ELF-1 (cell line): ENCODE results near the gene LRRC61.
"Not testable (repeated sequence)": the region's sequence is repeated elsewhere in the genome, so short reads cannot be mapped to it uniquely, and the experiment has no call there.

Source experiments
- DNase-seq: peaks from one replicate; pipeline ENCODE4 v3.0.0-alpha.2; 2016; ENCODE audit warnings: low read depth, low spot score

Gene LRRC61, protein sequence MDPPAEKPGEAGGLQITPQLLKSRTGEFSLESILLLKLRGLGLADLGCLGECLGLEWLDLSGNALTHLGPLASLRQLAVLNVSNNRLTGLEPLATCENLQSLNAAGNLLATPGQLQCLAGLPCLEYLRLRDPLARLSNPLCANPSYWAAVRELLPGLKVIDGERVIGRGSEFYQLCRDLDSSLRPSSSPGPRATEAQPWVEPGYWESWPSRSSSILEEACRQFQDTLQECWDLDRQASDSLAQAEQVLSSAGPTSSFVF

GRCh38 chr7:150322833-150323681, at the start of gene LRRC61, which contains the start of gene ACTR3C:
Gene LRRC61, plus strand, starts transcription at chr7:150323355. Its CDS starts 13,507 bp downstream, at chr7:150336862.
Gene ACTR3C, minus strand, starts transcription at chr7:150323545. Its CDS starts 28,249 bp downstream, at chr7:150295296.
- DNase-seq, result peak; percentile 96

GRCh38 chr7:150276132-150276695, 46.9 kb upstream of the LRRC61 start:
- DNase-seq, result peak; percentile 48

DNA sequence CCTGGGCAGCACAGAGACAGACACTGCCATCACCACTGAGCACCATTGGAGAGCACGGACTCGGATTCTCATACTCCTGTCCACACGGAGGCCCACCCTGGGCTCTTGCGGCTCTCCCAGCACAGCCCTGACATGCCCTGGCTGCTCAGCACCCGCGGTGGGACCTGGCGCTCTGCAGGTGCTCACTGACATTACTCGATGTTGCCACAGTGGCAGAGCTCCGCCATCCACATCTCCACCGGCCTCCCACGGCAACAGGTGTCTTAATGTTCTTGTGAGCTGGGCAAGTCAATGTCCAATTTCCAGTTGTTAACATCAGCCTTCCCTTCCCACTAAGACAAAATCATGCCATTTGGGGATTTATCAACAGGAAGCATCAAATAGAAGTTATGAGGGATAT, 44.8 kb upstream of the LRRC61 start:
- DNase-seq, result not testable (repeated sequence)

DNA sequence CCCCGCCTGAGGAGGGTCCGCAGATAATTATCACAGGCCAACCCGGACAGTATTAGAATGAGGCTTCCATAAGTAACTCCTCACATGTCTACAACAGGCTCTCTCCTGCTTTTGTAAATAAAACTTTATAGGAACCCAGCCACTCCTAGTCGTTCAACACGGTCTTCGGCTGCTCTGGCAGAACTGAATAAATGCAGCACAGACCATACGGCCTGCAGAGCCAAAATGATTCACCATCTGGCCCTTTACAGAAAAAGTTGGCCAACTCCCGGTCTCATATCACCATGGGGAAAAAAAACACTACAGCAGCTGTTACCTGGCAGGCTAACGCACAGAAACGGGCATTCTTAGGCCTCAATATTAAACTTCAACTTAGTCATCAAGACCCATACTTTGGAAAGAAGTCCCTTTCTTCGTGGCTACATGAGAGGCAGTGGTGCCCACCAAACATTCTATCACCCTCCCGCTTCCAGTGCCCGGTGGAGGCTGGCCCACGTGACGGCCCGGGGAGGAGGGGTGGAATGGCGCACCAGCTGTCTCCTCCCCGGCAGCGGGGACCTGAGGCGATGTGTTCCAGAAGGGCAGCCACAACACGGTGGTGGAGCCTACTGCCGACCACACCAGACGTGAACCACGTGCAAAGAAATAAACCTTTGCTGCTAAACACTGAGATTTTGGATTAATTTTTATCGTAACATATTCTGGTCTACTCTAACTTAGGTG, 41.3 kb upstream of the LRRC61 start:
- not testable (repeated sequence) for DNase-seq

DNA sequence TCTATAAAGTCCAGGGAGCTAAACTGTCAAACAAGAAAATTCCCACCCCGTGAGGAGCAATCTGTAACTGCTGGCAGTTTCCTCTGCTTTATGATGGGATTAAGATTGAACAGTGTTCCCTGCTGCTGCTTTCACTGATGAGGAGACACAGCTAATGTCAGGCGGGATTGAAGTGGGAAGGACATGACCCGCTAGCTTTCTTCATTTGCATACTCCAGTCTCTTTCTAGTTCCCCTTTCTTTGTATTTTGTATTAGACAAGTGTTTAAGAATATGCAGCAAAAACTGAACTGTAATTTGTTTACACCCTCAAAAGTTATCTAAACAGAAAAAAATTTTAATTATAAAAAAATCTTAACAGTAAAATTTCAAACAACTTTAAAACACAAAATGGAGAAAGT, 40.0 kb upstream of the LRRC61 start:
- DNase-seq, result not testable (repeated sequence)

GRCh38 chr7:150283608-150284007, 39.5 kb upstream of the LRRC61 start:
- not testable (repeated sequence) for DNase-seq

DNA sequence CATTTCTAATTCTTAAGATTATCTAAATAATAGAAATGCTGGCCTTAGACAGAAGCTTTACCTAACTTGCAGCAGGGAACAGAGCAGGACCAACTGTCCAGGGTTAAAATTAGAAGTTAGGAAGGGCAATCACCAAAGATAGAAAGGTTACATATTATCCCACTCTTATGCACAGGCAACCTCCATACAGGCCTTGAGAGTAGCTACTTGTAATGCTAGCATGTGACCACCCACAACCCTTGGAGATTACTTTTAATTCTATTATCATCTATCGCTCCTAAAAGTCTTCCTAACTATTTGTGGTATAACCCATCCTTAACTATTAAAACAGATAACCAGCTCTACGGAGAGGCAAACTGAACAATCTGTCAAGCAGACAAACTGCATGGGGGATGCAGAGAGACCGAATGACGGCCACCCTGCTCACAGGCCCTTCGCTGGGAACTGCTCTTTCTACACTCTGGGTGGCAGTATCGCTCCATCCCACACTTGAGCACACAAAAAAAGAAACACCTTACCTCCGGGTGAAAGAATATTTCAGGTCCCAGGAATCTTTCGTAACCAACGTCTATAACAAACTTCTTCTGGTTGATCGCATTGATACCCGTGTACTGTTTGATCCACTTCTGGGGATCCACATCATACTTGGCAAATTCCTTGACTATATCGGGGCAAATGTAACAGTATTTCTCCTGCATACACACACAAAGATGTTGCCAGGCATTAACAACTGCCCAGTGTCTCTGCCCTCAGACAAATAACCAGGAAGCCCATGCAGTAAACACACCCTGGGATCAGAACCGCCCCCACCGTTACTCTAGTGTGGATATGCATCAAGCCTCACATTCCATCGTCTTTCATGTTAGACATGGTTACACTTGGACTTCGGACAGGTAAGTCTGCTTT, 37.1 kb upstream of the LRRC61 start:
- DNase-seq, result peak; percentile 47

- peak; percentile 27 for DNase-seq
Measured at GRCh38 chr7:150287815-150288214, 35.3 kb upstream of the LRRC61 start.

- not testable (repeated sequence) for DNase-seq
Measured at GRCh38 chr7:150288816-150289215, 34.3 kb upstream of the LRRC61 start.

DNA sequence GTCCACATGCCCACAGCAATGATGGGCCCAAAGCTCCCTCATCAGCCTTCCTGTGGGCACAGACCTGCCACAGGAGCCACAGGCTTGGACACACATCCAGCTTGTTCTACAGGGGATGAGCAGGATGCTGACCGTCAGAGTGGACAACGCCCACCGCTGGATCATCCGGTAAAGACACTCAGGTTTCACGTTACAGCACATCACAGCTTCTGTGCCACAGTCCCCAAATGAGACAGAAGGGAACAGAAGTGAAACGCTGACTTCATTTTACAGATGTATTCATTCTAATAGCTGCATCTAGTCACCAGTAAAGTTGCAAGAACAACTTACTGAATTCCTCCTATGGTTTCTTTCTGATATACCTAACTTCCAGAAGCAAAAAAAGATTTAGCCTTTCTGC, 32.8 kb upstream of the LRRC61 start:
- DNase-seq, result not testable (repeated sequence)

GRCh38 chr7:150295027-150295426, 28.1 kb upstream of the LRRC61 start:
- DNase-seq, result not testable (repeated sequence)

DNA sequence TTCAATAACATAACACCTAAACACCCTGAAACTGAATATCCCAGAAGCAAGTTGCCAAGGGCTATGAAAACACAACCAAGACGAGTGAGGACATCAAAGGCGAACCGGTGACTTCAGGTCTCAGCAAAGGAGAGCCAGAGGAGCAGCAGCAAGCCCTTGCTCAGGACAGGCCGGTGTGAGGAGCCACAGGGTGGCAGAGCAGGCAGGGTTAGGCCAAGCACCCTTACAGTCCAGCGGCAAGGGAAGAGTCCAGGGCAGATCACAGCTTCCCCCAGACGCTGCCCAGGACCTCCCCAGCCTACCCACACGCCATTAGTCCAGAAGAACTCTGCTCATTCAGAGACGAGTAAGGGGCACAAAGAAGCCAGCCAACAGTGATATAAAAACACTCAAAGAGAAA, 27.5 kb upstream of the LRRC61 start:
- not testable (repeated sequence) for DNase-seq

DNA sequence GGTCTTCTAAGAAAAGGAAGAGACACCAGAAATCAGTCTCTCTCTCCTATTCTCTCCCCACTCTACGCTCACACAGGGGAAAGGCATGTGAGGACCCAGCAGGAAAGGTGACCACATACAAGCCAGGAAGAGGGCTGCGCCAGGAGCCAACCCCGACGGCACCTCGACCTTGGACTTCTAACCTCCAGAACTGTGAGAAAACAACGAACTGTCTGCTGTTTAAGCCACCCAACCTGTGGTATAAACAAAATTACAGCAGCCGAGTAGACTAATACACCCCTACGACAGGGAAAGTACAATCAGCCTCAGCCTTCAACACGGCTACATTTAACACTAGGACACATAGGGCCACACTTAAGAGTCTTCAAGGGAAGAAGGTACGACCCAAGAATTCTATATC, 26.4 kb upstream of the LRRC61 start:
- DNase-seq, result not testable (repeated sequence)

DNA sequence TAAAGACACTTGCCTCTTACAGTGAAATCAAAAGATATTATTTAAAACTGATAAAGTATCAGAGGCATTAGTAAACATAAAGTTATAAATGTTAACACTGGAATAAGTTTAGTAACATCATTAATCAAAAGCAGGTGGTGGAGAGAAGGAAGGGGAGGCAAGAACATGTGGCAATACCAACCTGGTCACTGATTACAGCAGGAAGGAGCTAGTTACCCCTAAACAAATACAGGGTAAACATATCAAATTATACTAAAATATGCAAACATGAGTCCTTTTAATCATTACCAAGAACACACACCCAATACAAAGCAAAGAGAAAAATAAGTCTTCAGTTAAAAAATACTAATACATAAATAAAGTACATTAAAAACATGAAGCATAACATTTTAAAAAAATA, 25.2 kb upstream of the LRRC61 start:
- DNase-seq, result not testable (repeated sequence)

- DNase-seq, result not testable (repeated sequence)
Measured at GRCh38 chr7:150302908-150303310, 20.2 kb upstream of the LRRC61 start.

GRCh38 chr7:150304499-150305258, 18.5 kb upstream of the LRRC61 start:
- DNase-seq, result not testable (repeated sequence)

DNA sequence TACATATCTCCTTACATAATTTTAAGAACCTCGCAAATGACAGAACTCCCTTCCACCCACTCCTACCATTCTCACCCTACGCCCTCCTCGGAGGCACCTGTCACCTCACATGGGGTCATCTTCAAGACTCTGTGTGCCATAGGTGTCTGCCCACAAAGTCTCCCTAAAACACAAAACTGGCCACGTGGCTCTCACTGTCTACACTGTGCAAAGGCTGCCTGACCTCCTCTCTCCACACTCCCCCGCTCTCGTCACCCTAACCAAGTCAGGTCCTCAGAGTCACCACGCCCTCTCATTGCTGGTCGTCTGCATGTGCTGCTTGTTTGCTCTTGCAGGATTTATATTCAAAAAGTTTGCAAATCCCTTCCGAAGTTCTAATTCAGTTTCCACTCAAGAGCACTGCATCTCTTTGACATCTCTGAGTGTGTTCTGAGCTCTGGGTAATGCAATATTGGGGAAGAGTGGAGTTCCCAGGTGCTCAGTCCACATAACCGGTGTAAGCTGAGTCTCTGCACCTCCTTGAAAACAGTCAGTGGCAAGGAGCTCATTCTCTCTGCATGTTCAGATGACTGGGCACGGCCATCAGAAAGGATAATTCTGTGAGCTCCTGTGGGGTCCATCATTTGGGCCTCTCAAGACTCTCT, 17.8 kb upstream of the LRRC61 start:
- DNase-seq, result not testable (repeated sequence)

DNA sequence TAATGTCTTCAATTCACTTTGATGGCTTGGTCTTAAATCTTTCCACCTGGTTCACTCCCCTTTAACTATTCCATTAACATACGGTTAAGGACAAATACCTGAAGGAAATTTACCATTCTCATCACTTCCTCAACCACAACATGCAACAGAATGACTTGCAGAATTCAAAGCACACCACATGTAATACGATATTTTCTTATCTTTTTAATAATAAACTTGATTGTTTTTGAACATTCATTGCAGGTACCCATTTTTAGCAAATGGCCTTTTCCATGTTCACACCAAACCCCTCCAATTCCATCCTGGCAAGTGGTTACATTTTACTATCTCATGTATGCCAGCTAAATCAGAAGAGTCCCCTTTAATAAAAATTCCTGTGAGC, 17.3 kb upstream of the LRRC61 start:
- not testable (repeated sequence) for DNase-seq

- not testable (repeated sequence) for DNase-seq
Measured at GRCh38 chr7:150306377-150306776, 16.8 kb upstream of the LRRC61 start.
